ENCODE results near the gene PSD2.

DNA sequence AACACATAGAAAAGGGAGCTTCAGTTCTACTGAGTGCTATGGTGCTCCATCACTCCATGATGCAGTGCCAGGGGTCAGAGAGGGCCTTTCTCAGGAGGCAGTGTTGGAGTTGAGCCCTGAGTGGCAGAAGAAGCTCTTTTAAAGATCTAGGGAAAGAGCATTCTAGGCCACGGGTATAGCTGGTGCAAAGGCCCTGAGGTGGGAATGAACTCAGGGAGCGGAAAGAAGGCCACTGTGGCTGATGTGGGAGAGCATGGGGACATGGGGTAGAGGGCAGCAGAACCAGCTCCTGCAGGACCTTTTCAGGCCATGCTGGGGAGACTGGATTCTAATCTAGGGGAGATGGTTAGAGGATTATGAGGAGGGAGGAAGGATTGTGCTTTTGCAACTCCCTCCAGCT lies 9.9 kb downstream of the PSD2 start:
- TF ChIP-seq POLR2A (IDR thresholded peaks at IDR 0.05; ENCODE audit: low read depth, low read length): no peak
- no peak for TF ChIP-seq POLR2AphosphoS5 (IDR thresholded peaks at IDR 0.05; ENCODE audit: low read depth, low read length)
- TF ChIP-seq SPI1 (IDR thresholded peaks at IDR 0.05; ENCODE audit: low read depth, low read length): no peak
- no peak for TF ChIP-seq POU2F2 (IDR thresholded peaks at IDR 0.05; ENCODE audit: low read depth, low read length)
- TF ChIP-seq TAF1 (IDR thresholded peaks at IDR 0.05; ENCODE audit: low read depth, low read length): no peak
- no peak for TF ChIP-seq PAX5 (IDR thresholded peaks at IDR 0.05; ENCODE audit: insufficient read depth, low read length, severe bottlenecking)
